Suppressor macrophage treated with lipopolysaccharide for 4 hours (primary cell): ENCODE results near the gene SYK.
A peak's percentile ranks its signal among the peaks of the same experiment; 100 is the strongest.

Source experiments
- DNase-seq: peaks from one replicate; pipeline ENCODE4 v3.0.0-alpha.2; 2020

The SYK gene

DNA sequence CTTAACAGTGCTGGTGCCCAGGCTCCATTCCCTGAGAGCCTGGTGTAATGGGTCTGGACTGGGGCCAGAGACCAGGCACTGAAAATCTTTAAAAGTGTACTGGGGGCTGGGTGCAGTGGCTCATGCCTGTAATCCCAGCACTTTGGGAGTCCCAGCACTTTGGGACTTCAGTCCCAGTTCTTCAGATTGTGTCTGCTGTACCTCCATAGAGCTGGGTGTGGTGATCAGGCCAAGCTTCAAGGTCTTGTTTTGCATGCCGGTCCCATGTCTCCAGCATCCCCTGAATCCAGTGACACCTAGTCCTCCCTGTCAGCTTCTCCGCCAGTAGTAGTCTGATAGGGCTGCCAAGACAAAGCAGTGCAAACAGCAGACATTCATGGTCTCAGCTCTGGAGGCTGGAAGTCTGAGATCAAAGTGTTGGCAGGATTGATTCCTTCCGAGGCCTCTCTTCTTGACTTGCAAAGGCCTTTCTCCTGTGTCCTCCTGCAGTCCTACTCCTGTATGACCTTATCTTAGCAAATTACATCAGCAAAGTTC is 108.2 kb downstream of the SYK start:
- DNase-seq = no peak

DNA sequence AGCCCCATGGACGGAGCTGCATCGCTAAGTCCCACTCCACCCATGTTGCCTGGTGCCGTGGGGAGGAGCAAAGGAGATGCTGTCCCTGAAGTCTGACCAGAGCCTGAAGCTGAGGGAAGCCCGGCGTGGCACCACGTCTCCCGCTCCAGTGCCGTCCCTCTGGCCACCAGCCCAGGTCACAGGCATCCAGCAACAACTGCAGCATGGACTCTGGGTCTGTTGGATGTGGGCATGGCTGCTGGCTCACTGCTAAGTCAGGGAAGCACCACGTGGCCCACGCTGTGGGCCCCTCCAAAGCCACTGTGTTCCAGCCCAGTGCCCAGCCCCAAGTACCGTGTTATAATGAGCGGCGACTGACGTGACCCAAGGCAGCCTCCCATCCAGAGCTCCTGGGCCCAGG is 112.6 kb downstream of the SYK start:
- no peak for DNase-seq

DNA sequence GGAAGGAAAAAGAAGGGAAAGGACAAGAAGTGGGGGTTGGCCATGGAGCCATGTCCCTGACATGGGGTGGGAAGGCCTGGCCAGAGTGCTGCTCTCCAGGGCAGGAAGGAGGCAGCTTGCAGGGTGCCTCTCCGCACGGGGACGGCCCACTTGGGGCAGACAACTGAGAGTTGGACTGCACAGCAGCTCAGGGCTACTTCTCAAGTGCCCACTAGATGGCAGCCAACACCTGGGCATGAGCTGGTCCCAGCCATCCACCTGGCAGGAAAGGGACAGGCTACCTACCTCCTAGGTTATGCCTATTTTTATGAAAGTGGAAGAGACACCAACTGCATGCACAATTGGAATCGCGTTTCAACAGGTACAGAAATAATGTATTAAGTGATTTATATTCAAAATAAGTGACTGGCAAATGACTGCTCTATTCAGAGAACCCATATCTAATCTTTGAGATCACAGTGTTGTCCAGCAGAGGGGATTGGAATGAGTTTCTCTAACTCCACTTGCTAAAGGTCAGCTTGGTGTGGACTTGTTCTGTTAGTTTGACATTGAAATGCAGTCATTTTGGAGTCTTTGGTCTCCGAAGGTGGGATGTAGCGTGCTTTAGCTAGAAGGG is 113.4 kb downstream of the SYK start:
- peak; percentile 82 for DNase-seq

DNA sequence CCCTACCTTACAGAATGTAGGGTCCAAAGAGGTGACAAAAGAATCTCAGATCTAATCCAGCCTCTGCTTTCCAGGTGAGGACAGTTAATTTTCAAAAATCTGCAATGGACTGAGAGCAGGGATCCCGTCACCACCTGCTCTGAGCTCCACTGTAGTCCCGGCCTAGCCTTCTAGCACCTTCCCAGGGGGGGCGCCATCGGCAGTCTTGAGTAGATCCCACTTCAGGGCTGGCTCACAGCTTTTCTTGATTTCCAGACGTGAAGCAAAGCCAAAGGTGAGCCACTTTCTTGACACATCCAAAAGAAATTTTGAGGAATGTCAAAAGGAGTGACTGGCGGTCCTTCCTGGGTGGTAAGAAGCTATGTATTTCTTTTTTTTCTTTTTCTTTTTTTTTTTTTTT is 114.1 kb downstream of the SYK start:
- peak; percentile 22 for DNase-seq

DNA sequence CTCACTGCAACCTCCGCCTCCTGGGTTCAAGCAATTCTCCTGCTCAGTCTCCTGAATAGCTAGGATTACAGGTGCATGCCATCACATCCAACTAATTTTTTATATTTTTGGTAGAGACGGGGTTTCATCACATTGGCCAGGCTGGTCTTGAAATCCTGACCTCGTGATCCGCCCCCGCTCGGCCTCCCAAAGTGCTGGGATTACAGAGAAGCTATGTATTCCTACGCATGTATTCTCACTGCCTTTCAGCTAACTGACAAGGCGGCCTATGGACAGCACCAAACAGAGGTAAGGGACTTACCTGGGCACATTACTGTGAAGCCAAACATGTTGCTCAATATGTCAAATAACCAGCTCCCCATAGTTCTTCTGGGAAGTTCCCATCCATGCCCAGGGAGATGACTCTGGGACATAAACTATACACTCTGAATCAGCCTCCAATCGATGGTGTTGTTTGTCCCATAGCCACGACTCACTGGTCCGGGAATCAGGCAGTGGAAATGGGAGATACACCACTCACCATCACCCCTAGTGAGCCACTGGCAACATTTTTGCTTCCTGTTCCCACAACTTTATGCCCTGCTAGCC is 114.6 kb downstream of the SYK start:
- no peak for DNase-seq

DNA sequence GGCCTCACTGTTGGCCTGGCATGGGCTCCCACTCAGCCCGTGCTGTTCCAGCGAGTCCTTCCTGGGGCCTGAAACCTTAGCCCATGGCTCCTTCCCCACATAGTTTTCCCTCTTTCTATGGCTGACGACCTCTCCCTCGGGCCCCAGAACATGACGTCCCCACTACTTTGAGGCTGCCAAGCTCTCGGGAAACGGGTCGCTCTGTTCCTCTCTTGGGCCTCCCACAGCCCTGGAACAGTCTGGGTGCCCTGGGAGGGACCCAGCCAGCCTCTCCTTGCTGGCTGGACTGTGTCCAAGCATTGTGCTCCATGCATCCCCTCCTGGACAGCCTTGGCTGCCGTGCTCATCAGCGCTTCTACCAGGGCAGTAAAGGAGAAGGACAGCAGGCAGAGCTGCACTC is 118.3 kb downstream of the SYK start:
- no peak for DNase-seq

DNA sequence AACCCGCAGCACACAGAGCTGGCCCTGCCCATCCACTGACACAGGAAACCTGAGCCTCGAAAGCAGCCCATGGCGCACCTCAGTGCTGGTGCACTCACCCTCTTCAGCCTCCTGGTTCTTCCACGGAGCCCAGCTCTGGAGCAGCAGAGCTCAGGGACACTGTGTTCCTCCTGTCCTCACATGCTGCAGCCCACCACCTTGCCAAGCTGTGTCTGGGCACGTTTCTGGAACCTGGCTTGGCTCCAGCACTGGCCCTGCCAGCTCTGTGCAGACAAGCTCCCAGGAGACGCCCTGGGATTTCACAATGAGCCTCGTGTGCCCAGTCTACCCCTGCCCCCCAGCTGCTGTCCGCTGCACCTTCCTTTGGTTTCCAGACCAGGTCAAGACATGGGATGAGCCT is 119.5 kb downstream of the SYK start:
- no peak for DNase-seq

DNA sequence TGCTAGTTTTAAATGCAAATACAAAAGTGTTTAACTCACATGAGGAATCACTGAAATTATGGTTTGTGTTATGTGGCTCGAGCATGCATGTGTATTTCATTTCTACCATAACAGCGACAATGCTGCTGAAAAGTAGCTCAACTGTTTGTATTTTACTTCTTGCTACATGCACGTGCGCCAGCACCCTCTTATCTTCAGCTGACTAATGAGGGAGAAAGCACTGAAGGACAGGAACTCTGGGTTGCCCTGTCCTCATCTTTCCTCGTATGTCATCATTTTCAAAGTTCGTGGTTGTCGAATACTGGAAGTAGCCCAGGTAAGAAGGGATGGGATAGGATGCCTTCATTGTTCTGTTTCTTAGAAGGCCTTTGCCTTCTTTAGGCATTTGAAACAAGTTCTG is 120.3 kb downstream of the SYK start:
- no peak for DNase-seq

DNA sequence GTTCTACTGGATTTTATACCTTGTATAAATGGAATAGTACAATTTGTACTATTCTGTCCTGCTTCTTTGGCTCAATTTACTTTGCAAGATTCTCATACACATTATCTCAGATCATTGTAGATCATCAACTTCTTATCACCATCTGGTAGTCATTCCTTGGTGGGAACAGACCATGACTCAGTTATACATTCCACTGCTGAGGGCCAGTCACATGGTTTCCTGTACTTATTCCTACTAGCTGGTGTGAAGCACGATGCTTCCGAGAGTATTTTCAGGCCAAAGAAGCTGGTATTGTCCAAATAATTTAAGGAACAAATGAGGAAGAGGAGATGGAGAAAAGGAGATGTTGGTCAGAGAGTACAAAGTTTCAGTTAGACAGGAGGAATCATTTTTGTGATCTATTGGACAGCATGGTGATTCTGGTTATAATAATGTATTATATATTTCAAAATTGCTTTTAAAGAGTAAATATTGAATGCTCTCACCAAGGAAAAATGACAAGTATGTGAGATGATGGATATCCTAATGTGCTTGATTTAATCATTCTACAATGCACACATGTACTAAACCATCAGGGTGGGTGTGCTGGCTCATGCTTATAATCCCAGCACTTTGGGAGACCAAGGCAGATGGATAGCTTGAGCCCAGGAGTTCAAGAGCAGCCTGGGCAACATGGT is 124.1 kb downstream of the SYK start:
- DNase-seq = no peak

DNA sequence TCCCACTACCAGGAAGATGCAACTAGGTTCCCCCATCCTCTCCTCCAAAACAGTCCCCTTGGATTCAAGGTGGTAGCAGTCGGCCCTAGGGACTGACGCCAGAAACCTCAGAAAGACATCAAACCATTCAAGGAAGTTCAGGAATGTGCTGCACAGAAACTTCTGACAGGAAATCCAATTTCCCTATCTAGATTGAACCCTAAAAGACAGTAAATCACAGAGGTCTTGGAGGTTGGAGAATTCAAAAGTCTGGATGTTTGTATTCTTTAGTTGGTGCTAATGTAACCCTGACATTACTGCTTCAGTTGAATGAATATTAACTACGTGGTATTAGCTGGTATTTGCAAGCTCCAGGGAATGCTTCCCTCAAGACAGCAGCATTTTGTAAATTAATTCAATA is 125.3 kb downstream of the SYK start:
- no peak for DNase-seq

DNA sequence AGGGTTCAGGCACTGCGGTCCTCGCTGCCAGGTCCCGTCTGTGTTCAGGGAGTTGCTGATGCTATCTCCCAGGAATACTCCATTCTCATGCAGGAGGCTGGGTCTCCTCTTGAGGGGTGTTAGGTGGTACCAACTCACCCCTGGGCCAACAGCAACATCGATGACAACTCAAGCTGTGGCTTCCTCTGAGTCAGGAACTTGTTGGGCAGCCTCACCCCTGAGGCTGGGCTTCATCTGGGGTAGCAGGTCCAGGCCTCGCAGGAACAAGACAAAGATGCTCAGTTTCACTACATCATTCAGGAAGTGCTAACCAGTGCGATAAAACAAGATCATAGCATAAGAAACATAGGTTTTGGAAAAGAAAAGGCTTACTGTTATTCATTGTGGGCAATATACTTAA is 125.9 kb downstream of the SYK start:
- no peak for DNase-seq

DNA sequence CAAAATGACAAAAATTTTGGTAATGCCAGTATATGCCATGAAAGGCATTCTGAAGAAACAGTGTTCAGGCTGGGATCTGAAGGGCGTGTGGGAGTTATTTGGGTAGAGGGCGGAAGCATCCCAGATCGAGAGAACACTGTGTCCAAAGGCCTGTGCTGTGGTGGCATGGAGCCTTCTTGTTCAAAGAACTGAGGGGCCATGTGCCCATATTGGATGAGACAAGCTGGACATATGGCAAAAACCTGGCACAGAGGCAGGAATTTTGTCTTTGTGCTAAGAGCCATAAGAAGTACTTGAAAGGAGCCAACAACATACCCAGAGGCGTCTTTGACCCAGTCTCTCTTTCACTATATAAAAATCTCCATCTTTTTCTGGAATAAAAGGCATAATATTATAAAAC is 128.0 kb downstream of the SYK start:
- no peak for DNase-seq

DNA sequence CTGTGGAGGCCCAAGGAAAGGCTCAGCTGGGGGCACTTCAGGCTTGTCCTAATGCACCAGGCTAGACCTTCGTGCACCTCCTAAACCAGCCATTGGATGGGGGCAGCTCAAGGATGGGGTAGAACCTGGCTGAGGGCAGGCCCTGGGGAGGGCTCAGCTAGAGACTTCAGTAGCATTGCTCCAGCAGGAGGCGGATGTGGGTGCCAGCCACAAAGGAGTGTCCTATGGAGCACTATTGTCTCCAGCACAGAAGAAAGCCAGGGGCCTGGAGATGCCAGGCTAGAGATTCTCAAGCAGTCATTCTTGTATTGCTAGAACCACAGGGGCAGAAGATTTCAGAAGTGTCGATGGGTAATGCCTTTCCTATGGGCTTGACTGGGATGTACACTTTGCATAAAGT is 131.8 kb downstream of the SYK start:
- DNase-seq = no peak

DNA sequence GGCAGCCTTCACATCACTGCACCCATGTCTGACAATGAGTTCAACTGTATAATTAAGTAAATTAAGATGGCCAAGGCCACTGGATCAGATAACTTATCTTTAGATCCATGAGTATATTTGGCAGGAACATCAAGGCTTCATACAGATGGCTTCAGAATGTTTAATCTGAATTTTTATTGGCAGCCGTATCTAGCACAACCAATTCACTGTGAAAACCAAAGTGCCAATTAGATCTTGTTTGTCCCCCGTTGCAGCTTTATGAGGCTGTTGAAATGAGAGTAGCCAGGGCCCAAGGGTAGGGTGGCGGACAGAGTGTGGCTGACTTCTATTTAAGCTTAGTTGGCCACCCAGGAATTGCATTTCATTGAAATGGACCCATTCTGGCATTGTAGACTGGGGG is 137.7 kb downstream of the SYK start:
- DNase-seq = no peak

DNA sequence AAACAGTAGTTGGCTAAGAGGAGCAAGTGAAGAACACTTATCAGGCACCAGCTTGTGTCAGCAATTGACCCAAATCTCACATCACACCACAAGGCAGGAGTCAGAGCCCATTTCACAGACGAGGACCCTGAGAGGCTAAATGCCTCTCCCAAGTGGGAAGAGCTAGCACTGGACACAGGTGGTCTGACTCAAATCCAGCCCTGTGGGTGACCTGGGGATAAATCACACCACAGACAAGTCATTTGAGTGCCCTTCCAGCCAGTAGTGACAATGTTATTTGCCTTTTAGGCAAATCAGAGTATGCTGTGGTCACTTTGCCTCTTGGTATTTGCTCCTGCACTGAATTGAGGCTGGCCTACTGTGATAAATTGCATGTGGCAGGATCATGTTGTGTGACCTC is 138.7 kb downstream of the SYK start:
- DNase-seq = no peak

DNA sequence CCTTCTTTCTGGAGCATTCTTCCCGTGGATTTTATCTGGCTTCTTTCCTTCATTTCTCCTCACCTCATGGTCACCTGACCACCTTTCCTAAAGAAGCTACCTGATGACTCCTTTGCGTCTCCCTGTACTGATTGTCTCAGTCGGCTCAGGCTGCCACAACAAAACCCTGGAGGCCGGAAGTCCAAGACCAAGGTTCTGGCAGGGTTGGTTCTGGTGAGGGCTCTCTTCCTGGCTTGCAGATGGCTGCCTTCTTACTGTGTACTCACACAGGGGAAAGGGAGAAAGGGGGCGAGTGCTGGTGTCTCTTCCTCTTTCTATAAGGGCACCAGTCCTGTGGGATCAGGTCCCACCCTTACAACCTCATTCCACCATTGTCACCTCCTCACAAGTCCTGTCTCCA is 140.0 kb downstream of the SYK start:
- no peak for DNase-seq

DNA sequence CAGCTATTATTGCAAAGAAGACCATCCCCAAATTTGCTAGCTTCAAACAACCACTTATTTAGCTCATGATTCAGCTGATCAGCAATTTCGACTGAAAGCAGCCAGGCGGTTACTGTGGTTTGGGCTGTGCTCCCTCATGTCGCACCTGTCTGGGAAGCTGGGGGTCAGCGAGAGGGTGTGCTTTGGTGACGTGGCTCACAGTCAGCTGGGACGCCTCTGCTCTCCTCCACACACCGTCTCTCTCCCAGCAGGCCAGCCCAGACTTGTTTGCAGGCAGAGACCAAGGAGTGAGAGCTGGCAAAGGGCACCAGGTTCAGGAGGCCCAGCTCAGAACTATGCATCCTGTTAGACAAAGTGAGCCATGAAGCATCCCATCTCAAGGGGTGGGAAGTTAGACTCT is 140.9 kb downstream of the SYK start:
- DNase-seq = no peak

DNA sequence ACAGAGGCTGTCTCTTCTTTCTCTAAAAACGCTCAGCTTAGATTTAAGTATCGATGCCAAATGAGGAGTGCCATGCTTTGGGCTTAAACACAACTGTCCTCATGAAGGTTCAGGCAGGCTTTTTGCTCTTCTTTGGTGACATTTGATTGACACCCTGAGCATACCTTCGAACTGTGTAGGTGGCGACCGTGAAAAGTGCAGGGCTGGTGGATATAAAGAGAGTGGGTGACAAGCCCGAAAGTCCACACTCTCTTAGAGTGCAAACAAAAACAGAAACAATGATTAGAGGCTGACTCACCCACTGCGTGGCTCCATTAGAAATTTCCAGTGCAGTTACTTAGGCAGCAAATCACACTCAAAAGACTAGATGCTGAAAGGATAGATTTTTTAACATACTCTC is 141.7 kb downstream of the SYK start:
- no peak for DNase-seq

DNA sequence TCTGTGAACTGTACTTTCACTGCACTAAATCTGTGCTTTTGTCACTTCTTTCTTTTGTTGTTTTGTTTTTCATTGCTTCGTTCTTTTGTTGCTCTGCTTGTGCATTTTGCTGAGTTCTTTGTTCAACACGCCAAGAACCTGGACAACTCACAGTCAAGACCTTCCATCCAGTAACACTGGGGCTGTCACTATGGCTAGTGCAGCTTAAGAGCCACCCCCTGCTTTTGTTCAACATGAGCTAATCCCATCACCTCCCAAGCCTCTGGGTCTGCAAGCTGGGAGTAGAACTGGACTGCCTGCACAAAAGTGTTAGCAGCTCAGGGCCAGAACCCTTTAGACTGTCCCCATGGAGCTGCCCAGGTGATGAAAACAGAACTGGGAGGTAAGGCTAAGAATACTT is 143.7 kb downstream of the SYK start:
- no peak for DNase-seq

DNA sequence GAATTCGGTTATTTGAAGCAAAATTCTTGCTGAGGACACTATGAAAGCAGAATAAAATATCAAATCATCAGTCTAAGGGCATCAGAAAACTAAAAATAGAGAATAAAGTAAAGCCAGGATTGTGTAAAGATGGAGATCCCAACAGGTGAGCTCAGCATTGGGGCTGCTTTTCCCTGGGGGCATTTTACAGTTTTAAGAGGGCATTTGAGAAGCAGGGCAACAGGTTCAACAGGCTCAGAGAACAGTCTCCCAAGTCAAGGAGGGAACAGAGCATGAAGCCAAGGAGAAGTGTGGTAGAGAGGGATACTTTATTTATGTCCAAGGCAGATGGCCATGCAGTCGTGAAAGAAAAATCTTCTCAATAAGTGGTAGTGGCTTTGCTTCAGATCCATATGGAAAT is 145.4 kb downstream of the SYK start:
- no peak for DNase-seq
